GM12878 (cell line): ENCODE data around the gene CLIC3. TPM values are rescaled to one million over a fixed set of nuclear protein-coding genes. Genes with fewer than 3 reads are reported as not detected.

ENCODE experiments used
- ATAC-seq: fragments of 200-7000 bp; cut with Tn5 transposase; 3 replicates; pipeline ENCODE4 v1.9.1; 2020; ENCODE audit warnings: mild to moderate bottlenecking, moderate library complexity
- BruUV-seq: library from RNA; stranded (reverse); fragments of 400-500 nt; replicated peaks from 2 replicates; lab custom pipeline; 2021; lab: Mats Ljungman, UMichigan
- CTCF ChIA-PET: fragments of 300-600 bp; sonication (Branson Sonifier 250); formaldehyde crosslinking; extraction: SDS; loops from one replicate; lab custom pipeline; 2021; ENCODE audit warnings: inconsistent platforms; lab: Yijun Ruan, JAX
- POLR2A ChIA-PET: fragments of 350-600 bp; formaldehyde crosslinking; extraction: SDS; loops from one replicate; lab custom pipeline; 2021; ENCODE audit warnings: inconsistent platforms; lab: Charles Lee
- RAD21 ChIA-PET: fragments of 300-600 bp; sonication (Branson Sonifier 250); formaldehyde crosslinking; loops from one replicate; lab custom pipeline; 2023; ENCODE audit warnings: antibody characterized with exemption; ENCODE audit not compliant: unreplicated experiment; lab: Charles Lee
- SMC1A ChIA-PET: fragments of 300-600 bp; sonication (Branson Sonifier 250); formaldehyde crosslinking; loops from one replicate; lab custom pipeline; 2023; ENCODE audit not compliant: unreplicated experiment, uncharacterized antibody; lab: Charles Lee
- DNase-seq: peaks from one replicate; pipeline ENCODE4 v3.0.0-alpha.2; 2011; ENCODE audit warnings: low read depth, low spot score
- FAIRE-seq: peaks from 3 replicates; lab custom pipeline; 2011; peaks lifted over from hg19 to GRCh38; lab: Jason Lieb, UNC
- H2AFZ ChIP-seq: 2 replicates; pipeline ENCODE4 v1.6.0; 2011; ENCODE audit warnings: low read depth, low read length, control low read depth; ENCODE audit not compliant: control insufficient read depth
- H3K27ac ChIP-seq: 2 replicates; pipeline ENCODE4 v1.5.1; 2011; ENCODE audit warnings: control low read depth; ENCODE audit not compliant: control insufficient read depth, insufficient read depth
- H3K27me3 ChIP-seq, 2 experiments: replicated peaks in 1 of 2; 2 replicates each; pipeline versions ENCODE4 v1.6.0 to v1.6.1; 2011; ENCODE audit warnings: low read length in 1 of 2; ENCODE audit not compliant: control insufficient read depth in 2 of 2, insufficient read depth in 2 of 2
- H3K36me3 ChIP-seq, 2 experiments: 2 replicates each; pipeline ENCODE4 v1.5.1; 2011; ENCODE audit warnings: low read length in 1 of 2; ENCODE audit not compliant: control insufficient read depth in 2 of 2, insufficient read depth in 2 of 2
- H3K4me1 ChIP-seq: 2 replicates; pipeline ENCODE4 v1.6.1; 2011; ENCODE audit warnings: mild to moderate bottlenecking, low read length, moderate library complexity, mixed read lengths; ENCODE audit not compliant: control insufficient read depth, insufficient read depth
- H3K4me2 ChIP-seq: 2 replicates; pipeline ENCODE4 v1.6.0; 2011; ENCODE audit warnings: control low read depth; ENCODE audit not compliant: control insufficient read depth, insufficient read depth
- H3K4me3 ChIP-seq: fragments of 200-600 bp; sonication (generic); 2 replicates; pipeline ENCODE4 v1.5.1; 2016
- H3K79me2 ChIP-seq: 2 replicates; pipeline ENCODE4 v1.6.0; 2011; ENCODE audit warnings: low read length; ENCODE audit not compliant: control insufficient read depth, insufficient read depth
- H3K9ac ChIP-seq: 2 replicates; pipeline ENCODE4 v1.8.0; 2011; ENCODE audit warnings: low read length, control low read depth, mixed read lengths; ENCODE audit not compliant: control insufficient read depth, insufficient read depth
- H3K9me3 ChIP-seq: replicated peaks from 3 replicates; pipeline ENCODE4 v1.5.1; 2011; ENCODE audit warnings: mild to moderate bottlenecking, low read length; ENCODE audit not compliant: control insufficient read depth, insufficient read depth
- H4K20me1 ChIP-seq: 2 replicates; pipeline ENCODE4 v1.6.0; 2011; ENCODE audit not compliant: control insufficient read depth, insufficient read depth
- CHD2 ChIP-seq: IDR thresholded peaks from 2 replicates; pipeline ENCODE4 v1.6.1; 2011; ENCODE audit warnings: low read depth, low read length, improper control_type of control experiment, borderline replicate concordance
- EZH2 ChIP-seq: IDR thresholded peaks from 2 replicates; pipeline ENCODE4 v1.6.1; 2012; ENCODE audit warnings: low read depth, mild to moderate bottlenecking, control low read depth, inconsistent platforms, low read length, borderline replicate concordance; ENCODE audit not compliant: control insufficient read depth
- HDAC6 ChIP-seq: fragments of 200-600 bp; sonication (generic); IDR thresholded peaks from one replicate; pipeline ENCODE4 v1.8.0; 2017; ENCODE audit warnings: antibody characterized with exemption; ENCODE audit not compliant: unreplicated experiment
- IKZF1 ChIP-seq: fragments of 450-650 bp; conservative IDR thresholded peaks from 2 replicates; pipeline ENCODE4 v1.6.1; 2017; ENCODE audit warnings: antibody characterized with exemption, mild to moderate bottlenecking
- LARP7 ChIP-seq: fragments of 450-650 bp; IDR thresholded peaks from 2 replicates; pipeline ENCODE4 v1.6.1; 2017; ENCODE audit warnings: mild to moderate bottlenecking
- POLR2AphosphoS5 ChIP-seq: IDR thresholded peaks from 2 replicates; pipeline ENCODE4 v1.6.1; 2011; ENCODE audit warnings: mild to moderate bottlenecking, low read length, inconsistent platforms
- SMARCA5 ChIP-seq: fragments of 450-650 bp; IDR thresholded peaks from 2 replicates; pipeline ENCODE4 v1.6.1; 2017; ENCODE audit warnings: mild to moderate bottlenecking
- SPI1 ChIP-seq: IDR thresholded peaks from 2 replicates; pipeline ENCODE4 v1.6.1; 2011; ENCODE audit warnings: low read depth, mild to moderate bottlenecking, low read length, moderate library complexity, borderline replicate concordance; ENCODE audit not compliant: insufficient read depth
- WGBS: methylation state at CpG from one replicate; pipeline ENCODE4 v1.1.6; 2016; ENCODE audit warnings: low lambda C conversion rate; ENCODE audit not compliant: insufficient replicate concordance, insufficient coverage; ENCODE audit errors: missing lambda C conversion rate; 5-methylcytosine and 5-hydroxymethylcytosine counted together
- in situ Hi-C: fragments of 300-500 bp; cut with MboI; formaldehyde crosslinking; loops from 9 replicates; pipeline ENCODE4 v1.14.3; 2018; ENCODE audit warnings: mixed read lengths
- intact Hi-C: fragments of 100-400 bp; cut with micrococcal nuclease; formaldehyde crosslinking; loops from one replicate; pipeline ENCODE4 v1.14.2; 2022; ENCODE audit not compliant: unreplicated experiment
- polyA plus RNA-seq, 11 experiments: library from polyadenylated mRNA; depleted of rRNA in 4 of 11; unstranded in 6 of 11; stranded (reverse) in 5 of 11; fragments of >200 nt; fragmentation: Nextera tagmentation in 4 of 11; fragmentation: Illumina TruSeq in 1 of 11; extraction: Ambion mirVana in 4 of 11; extraction: Trizol in 1 of 11; gene quantifications; 1 replicate in 1 of 11; 2 replicates in 10 of 11; pipeline versions ENCODE4 v1.2.1 to v1.2.3, GENCODE V29; 2011 to 2016; ENCODE audit warnings: inconsistent platforms in 2 of 11, missing spikeins in 2 of 11, low read depth in 1 of 11
- total RNA-seq, 4 experiments: library from RNA; depleted of rRNA in 3 of 4; stranded (reverse); fragments of >200 nt in 3 of 4; fragmentation: Illumina TruSeq in 1 of 4; extraction: Trizol in 1 of 4; gene quantifications; 2 replicates each; pipeline versions ENCODE4 v1.2.1 to v1.2.3, GENCODE V29; 2013 to 2021
- TF ChIP-seq, protein P1 (sequence below): IDR thresholded peaks from 2 replicates; pipeline ENCODE4 v1.6.1; 2012; ENCODE audit warnings: low read depth, low read length, improper control_type of control experiment
- TF ChIP-seq, protein P2 (sequence below): IDR thresholded peaks from 2 replicates; pipeline ENCODE4 v1.6.1; 2011; ENCODE audit warnings: low read depth, mild to moderate bottlenecking, low read length, moderate library complexity, borderline replicate concordance; ENCODE audit errors: extremely low read depth

CLIC3 gene
- total and polyA plus RNA-seq, 10 of the 15 experiments (the other 5 are each of a cell fraction or from before 2014, with no cell fraction given): 0.31 TPM; not detected in 9

- peaks cover 2 to 6% of the 10 kb centered on the region in 2 experiments; a peak in 3 of 4 replicates for H3K27me3 ChIP-seq
- POLR2A ChIA-PET: interaction anchor here (0.5 to 0.9 kb wide), 3 partner anchors 31 to 296 kb away, joined by 3 to 4 read pairs (median 3); no protein-coding TSS in a partner anchor
- no peak overlapping the region for H2AFZ ChIP-seq
- no peak overlapping the region for H3K27ac ChIP-seq
- no peak overlapping the region for H3K4me3 ChIP-seq
- TF ChIP-seq, protein P1, sequence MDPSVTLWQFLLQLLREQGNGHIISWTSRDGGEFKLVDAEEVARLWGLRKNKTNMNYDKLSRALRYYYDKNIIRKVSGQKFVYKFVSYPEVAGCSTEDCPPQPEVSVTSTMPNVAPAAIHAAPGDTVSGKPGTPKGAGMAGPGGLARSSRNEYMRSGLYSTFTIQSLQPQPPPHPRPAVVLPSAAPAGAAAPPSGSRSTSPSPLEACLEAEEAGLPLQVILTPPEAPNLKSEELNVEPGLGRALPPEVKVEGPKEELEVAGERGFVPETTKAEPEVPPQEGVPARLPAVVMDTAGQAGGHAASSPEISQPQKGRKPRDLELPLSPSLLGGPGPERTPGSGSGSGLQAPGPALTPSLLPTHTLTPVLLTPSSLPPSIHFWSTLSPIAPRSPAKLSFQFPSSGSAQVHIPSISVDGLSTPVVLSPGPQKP: no peak
- TF ChIP-seq POLR2AphosphoS5: no peak
- no peak for TF ChIP-seq EZH2
- TF ChIP-seq LARP7: no peak
- TF ChIP-seq, protein P2, sequence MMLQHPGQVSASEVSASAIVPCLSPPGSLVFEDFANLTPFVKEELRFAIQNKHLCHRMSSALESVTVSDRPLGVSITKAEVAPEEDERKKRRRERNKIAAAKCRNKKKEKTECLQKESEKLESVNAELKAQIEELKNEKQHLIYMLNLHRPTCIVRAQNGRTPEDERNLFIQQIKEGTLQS: no peak
- no peak for TF ChIP-seq SPI1
- no peak for TF ChIP-seq HDAC6
- no peak for TF ChIP-seq IKZF1
- TF ChIP-seq SMARCA5: no peak
- TF ChIP-seq CHD2: no peak
- TF ChIP-seq, all 136 proteins: peak for 0
- SMC1A ChIA-PET: interaction anchor here (1.0 kb wide), 1 partner anchor 39 kb away, joined by 3 read pairs; no protein-coding TSS in a partner anchor
- FAIRE-seq (no peak), ATAC-seq (no peak), DNase-seq (no peak)
- WGBS: 71% methylated on average over 8 of the region's 12 CpGs
- H3K4me1 ChIP-seq: peaks cover 45% of the 10 kb centered on the region
- in situ Hi-C loops (no loop called here), intact Hi-C loops (no loop called here)
- H3K9ac ChIP-seq: no peak overlapping the region
- BruUV-seq: no TSS peak
- H3K9me3 ChIP-seq: no peaks in the 10 kb centered on the region; the same call in 2 of the 3 replicates
- no peaks in the 10 kb centered on the region for H3K36me3 ChIP-seq
- RAD21 ChIA-PET: interaction anchor here (0.5 to 1.4 kb wide), 3 partner anchors 48 to 694 kb away, joined by 3 to 8 read pairs (median 5); no protein-coding TSS in a partner anchor
- no peaks in the 10 kb centered on the region for H4K20me1 ChIP-seq
- H3K4me2 ChIP-seq: peak overlapping the region; percentile 17; the same call in 1 of the 2 replicates
- no peaks in the 10 kb centered on the region; the same call in 1 of the 2 replicates for H3K79me2 ChIP-seq
- CTCF ChIA-PET: interaction anchor here (0.6 to 2.1 kb wide), 6 partner anchors 8 to 116 kb away, joined by 3 to 9 read pairs (median 6); no protein-coding TSS in a partner anchor
Observed at GRCh38 chr9:136995772-136996311, 526 bp downstream of the CLIC3 start.
